HepG2 (cell line): ENCODE data around the gene S100A13. TPM values are rescaled to one million over a fixed set of nuclear protein-coding genes. Genes with fewer than 3 reads are reported as not detected.
A peak's percentile ranks its signal among the peaks of the same experiment; 100 is the strongest.

Experiments
- ARNT ChIP-seq: fragments of 450-650 bp; IDR thresholded peaks from 2 replicates; pipeline ENCODE4 v1.6.1; 2017
- CREB1 ChIP-seq, 2 experiments: fragments of 450-650 bp in 1 of 2; IDR thresholded peaks; 2 replicates each; pipeline ENCODE4 v1.6.1; 2016 to 2017; ENCODE audit warnings: control low read depth in 1 of 2, mild to moderate bottlenecking in 1 of 2, missing compliant biosample characterization in 1 of 2, missing genetic modification characterization in 1 of 2
- CREM ChIP-seq, 2 experiments: sonication (generic) in 1 of 2; formaldehyde crosslinking in 1 of 2; IDR thresholded peaks; 2 replicates each; pipeline versions ENCODE4 v1.4.0 to v1.6.1; 2016 to 2020; ENCODE audit warnings: antibody characterized with exemption in 1 of 2, mild to moderate bottlenecking in 1 of 2, missing genetic modification reagents in 1 of 2
- HDAC2 ChIP-seq: sonication (generic); formaldehyde crosslinking; IDR thresholded peaks from 2 replicates; pipeline ENCODE4 v1.4.0; 2020; ENCODE audit warnings: missing genetic modification reagents
- HOXA3 ChIP-seq: sonication (generic); formaldehyde crosslinking; IDR thresholded peaks from 2 replicates; pipeline ENCODE4 v1.5.0; 2020; ENCODE audit warnings: missing genetic modification reagents
- MXD4 ChIP-seq: IDR thresholded peaks from 2 replicates; pipeline ENCODE4 v1.6.1; 2016; ENCODE audit warnings: mild to moderate bottlenecking, missing biosample characterization, missing genetic modification reagents
- NFATC3 ChIP-seq: sonication (generic); formaldehyde crosslinking; IDR thresholded peaks from 2 replicates; pipeline ENCODE4 v1.5.1; 2020; ENCODE audit warnings: mild to moderate bottlenecking, missing genetic modification reagents
- NFKB2 ChIP-seq: sonication (generic); formaldehyde crosslinking; IDR thresholded peaks from 2 replicates; pipeline ENCODE4 v1.4.0; 2020; ENCODE audit warnings: missing genetic modification reagents, borderline replicate concordance
- PAF1 ChIP-seq: IDR thresholded peaks from 2 replicates; pipeline ENCODE4 v1.6.1; 2016; ENCODE audit warnings: missing genetic modification reagents, missing compliant biosample characterization
- POGZ ChIP-seq: sonication (generic); formaldehyde crosslinking; IDR thresholded peaks from 2 replicates; pipeline ENCODE4 v1.4.0; 2020; ENCODE audit warnings: mild to moderate bottlenecking, missing genetic modification reagents
- SNAI1 ChIP-seq: sonication (generic); formaldehyde crosslinking; IDR thresholded peaks from 2 replicates; pipeline ENCODE4 v1.5.0; 2020; ENCODE audit warnings: mild to moderate bottlenecking, missing genetic modification reagents, borderline replicate concordance
- TOE1 ChIP-seq: sonication (generic); formaldehyde crosslinking; IDR thresholded peaks from 2 replicates; pipeline ENCODE4 v1.4.0; 2020; ENCODE audit warnings: mild to moderate bottlenecking, missing genetic modification reagents
- ZNF10 ChIP-seq: sonication (generic); formaldehyde crosslinking; IDR thresholded peaks from 2 replicates; pipeline ENCODE4 v1.4.0; 2020; ENCODE audit warnings: mild to moderate bottlenecking, low read depth, missing genetic modification reagents, borderline replicate concordance
- ZNF501 ChIP-seq: sonication (generic); formaldehyde crosslinking; IDR thresholded peaks from 2 replicates; pipeline ENCODE4 v1.5.1; 2020; ENCODE audit warnings: mild to moderate bottlenecking, moderate library complexity, missing genetic modification reagents
- ZNF629 ChIP-seq: sonication (generic); formaldehyde crosslinking; conservative IDR thresholded peaks from 2 replicates; pipeline ENCODE4 v1.5.0; 2020; ENCODE audit warnings: missing genetic modification reagents
- ZNF883 ChIP-seq: sonication (generic); formaldehyde crosslinking; IDR thresholded peaks from 2 replicates; pipeline ENCODE4 v1.5.1; 2020; ENCODE audit warnings: mild to moderate bottlenecking, missing genetic modification reagents; ENCODE audit errors: not compliant biosample characterization
- ZSCAN21 ChIP-seq: sonication (generic); formaldehyde crosslinking; IDR thresholded peaks from 2 replicates; pipeline ENCODE4 v1.8.0; 2022; ENCODE audit warnings: mild to moderate bottlenecking, missing genetic modification reagents, moderate library complexity, borderline replicate concordance
- polyA plus RNA-seq, 8 experiments: library from polyadenylated mRNA; depleted of rRNA in 3 of 8; stranded (reverse) in 7 of 8; unstranded in 1 of 8; fragments of >200 nt; fragmentation: Illumina TruSeq in 4 of 8; extraction: Trizol in 4 of 8; gene quantifications; 2 replicates each; pipeline versions ENCODE4 v1.2.1 to v1.2.3, GENCODE V29; 2011 to 2016; ENCODE audit warnings: low read depth in 4 of 8, missing spikeins in 1 of 8, mixed read lengths in 1 of 8; ENCODE audit not compliant: insufficient read depth in 1 of 8
- total RNA-seq, 5 experiments: library from RNA; depleted of rRNA; stranded (reverse); fragments of >200 nt; fragmentation: Illumina TruSeq; extraction: Trizol; gene quantifications; 2 replicates each; pipeline ENCODE4 v1.2.3, GENCODE V29; 2016; ENCODE audit warnings: low read depth in 1 of 5
- TF ChIP-seq, protein P1 (sequence below): sonication (generic); formaldehyde crosslinking; IDR thresholded peaks from 2 replicates; pipeline ENCODE4 v1.4.0; 2020; ENCODE audit warnings: mild to moderate bottlenecking, missing genetic modification reagents
- TF ChIP-seq, protein P2 (sequence below): sonication (generic); formaldehyde crosslinking; IDR thresholded peaks from 2 replicates; pipeline ENCODE4 v1.4.0; 2020; ENCODE audit warnings: mild to moderate bottlenecking, low read depth, missing genetic modification reagents
- TF ChIP-seq, protein P3 (sequence below), 2 experiments: sonication (generic) in 1 of 2; formaldehyde crosslinking in 1 of 2; IDR thresholded peaks; 2 replicates each; pipeline versions ENCODE4 v1.4.0 to v1.6.1; 2018 to 2020; ENCODE audit warnings: missing genetic modification reagents in 2 of 2, borderline replicate concordance in 1 of 2, low read depth in 1 of 2, mild to moderate bottlenecking in 1 of 2, missing biosample characterization in 1 of 2

S100A13 gene
- total and polyA plus RNA-seq, 2 of the 13 experiments (the other 11 are each of a cell fraction or from before 2014, with no cell fraction given): 89.5 to 172 TPM

DNA sequence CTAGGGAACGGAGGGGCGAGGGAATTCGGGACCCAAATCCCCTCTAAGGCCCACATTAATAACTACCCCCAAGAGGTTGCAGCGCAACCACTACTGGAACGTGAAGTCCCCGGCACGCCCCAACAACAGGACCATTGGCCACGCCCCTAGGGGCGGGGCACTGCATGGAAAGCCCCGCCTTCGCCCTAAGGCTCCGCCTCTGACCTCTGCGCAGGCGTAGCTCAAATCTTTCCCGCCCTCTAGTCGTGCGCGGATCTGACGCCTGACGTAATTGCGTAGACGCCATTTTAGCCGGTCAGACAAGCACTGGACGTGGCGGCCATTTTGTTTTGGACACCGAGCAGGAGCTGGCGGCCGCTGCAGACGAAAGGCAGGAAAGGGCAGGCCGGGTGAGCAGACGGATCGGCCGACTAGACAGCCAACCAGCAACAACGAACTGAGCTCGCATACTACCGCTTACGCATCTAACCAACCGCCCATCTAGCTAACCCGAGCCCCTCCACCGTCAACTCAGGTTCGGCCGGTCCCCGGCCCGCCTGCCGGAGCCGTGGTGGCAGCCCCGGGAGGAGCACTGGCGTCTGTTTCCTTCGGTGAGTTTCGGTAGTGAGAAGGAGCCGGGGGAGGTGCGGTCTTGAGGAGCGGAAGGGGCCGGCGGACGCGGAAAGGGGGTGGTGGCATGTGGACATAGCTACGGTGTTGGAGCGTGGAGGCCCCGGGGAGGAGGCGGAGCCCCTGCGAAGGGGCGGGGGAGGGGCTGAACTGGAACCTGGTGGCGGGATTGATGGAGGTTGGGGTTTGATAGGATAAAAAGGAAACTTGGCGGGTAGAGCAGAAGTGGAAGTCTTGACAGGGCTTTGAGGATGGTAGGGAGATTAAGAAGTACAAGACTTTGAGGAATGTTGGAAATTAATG lies 6.7 kb upstream of the S100A13 start, which contains the start of gene CHTOP (continued):
- peak; percentile 96 for TF ChIP-seq ZNF501 (CRISPR knock-in tag)
- TF ChIP-seq CREB1 (IDR thresholded peaks at IDR 0.05): peak; percentile 87
- peak; percentile 95 for TF ChIP-seq CREB1 (CRISPR knock-in tag; IDR thresholded peaks at IDR 0.05)
- 0 out of 2 replicates have a peak, but pooled peaks have one; percentile 47 for TF ChIP-seq MXD4 (CRISPR knock-in tag)
- TF ChIP-seq, protein P1, sequence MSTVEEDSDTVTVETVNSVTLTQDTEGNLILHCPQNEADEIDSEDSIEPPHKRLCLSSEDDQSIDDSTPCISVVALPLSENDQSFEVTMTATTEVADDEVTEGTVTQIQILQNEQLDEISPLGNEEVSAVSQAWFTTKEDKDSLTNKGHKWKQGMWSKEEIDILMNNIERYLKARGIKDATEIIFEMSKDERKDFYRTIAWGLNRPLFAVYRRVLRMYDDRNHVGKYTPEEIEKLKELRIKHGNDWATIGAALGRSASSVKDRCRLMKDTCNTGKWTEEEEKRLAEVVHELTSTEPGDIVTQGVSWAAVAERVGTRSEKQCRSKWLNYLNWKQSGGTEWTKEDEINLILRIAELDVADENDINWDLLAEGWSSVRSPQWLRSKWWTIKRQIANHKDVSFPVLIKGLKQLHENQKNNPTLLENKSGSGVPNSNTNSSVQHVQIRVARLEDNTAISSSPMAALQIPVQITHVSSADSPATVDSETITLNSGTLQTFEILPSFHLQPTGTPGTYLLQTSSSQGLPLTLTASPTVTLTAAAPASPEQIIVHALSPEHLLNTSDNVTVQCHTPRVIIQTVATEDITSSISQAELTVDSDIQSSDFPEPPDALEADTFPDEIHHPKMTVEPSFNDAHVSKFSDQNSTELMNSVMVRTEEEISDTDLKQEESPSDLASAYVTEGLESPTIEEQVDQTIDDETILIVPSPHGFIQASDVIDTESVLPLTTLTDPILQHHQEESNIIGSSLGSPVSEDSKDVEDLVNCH (CRISPR knock-in tag): no peak
- peak; percentile 91 for TF ChIP-seq POGZ
- peak; percentile 63 for TF ChIP-seq ZNF883
- no peak for TF ChIP-seq ARNT
- TF ChIP-seq CREM (IDR thresholded peaks at IDR 0.05): peak; percentile 87
- no peak; the same call in 1 of the 2 replicates for TF ChIP-seq CREM (CRISPR knock-in tag; IDR thresholded peaks at IDR 0.05)
- TF ChIP-seq HDAC2 (CRISPR knock-in tag): peak; percentile 70; the same call in 1 of the 2 replicates
- TF ChIP-seq, protein P2, sequence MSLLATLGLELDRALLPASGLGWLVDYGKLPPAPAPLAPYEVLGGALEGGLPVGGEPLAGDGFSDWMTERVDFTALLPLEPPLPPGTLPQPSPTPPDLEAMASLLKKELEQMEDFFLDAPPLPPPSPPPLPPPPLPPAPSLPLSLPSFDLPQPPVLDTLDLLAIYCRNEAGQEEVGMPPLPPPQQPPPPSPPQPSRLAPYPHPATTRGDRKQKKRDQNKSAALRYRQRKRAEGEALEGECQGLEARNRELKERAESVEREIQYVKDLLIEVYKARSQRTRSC (CRISPR knock-in tag): no peak
- TF ChIP-seq TOE1: 0 out of 2 replicates have a peak, but pooled peaks have one; percentile 7
- peak; percentile 100 for TF ChIP-seq HOXA3 (CRISPR knock-in tag)
- TF ChIP-seq SNAI1 (CRISPR knock-in tag): no peak
- TF ChIP-seq ZSCAN21: peak; percentile 42; the same call in 1 of the 2 replicates
- no peak for TF ChIP-seq ZNF629 (CRISPR knock-in tag)
- TF ChIP-seq NFKB2: no peak; the same call in 1 of the 2 replicates
- TF ChIP-seq NFATC3 (CRISPR knock-in tag): no peak
- TF ChIP-seq ZNF10 (CRISPR knock-in tag): no peak
- TF ChIP-seq, protein P3, sequence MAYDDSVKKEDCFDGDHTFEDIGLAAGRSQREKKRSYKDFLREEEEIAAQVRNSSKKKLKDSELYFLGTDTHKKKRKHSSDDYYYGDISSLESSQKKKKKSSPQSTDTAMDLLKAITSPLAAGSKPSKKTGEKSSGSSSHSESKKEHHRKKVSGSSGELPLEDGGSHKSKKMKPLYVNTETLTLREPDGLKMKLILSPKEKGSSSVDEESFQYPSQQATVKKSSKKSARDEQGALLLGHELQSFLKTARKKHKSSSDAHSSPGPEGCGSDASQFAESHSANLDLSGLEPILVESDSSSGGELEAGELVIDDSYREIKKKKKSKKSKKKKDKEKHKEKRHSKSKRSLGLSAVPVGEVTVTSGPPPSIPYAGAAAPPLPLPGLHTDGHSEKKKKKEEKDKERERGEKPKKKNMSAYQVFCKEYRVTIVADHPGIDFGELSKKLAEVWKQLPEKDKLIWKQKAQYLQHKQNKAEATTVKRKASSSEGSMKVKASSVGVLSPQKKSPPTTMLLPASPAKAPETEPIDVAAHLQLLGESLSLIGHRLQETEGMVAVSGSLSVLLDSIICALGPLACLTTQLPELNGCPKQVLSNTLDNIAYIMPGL (CRISPR knock-in tag; IDR thresholded peaks at IDR 0.05; ENCODE audit: borderline replicate concordance in 1 of 2, low read depth in 1 of 2): peak; percentile 76 to 92; a peak in 3 of 4 replicates
- TF ChIP-seq PAF1 (CRISPR knock-in tag): no peak
